GM12875 (cell line): ENCODE measurements around the gene CFAP410.

ENCODE experiments used
- H3K4me3 ChIP-seq: one replicate; pipeline ENCODE4 v1.5.1; 2011; ENCODE audit warnings: low read depth, low read length, control low read depth
- CTCF ChIP-seq: IDR thresholded peaks from 2 replicates; pipeline ENCODE4 v1.5.1; 2011; ENCODE audit warnings: low read depth, mild to moderate bottlenecking, control low read depth, inconsistent platforms, low read length, moderate library complexity, borderline replicate concordance; ENCODE audit not compliant: insufficient read depth

The CFAP410 gene

GRCh38 chr21:44279354-44280260, 59.6 kb downstream of the CFAP410 start:
- TF ChIP-seq CTCF = no peak
- H3K4me3 ChIP-seq = no peak overlapping the region
